HG03520 (cell line): ENCODE measurements around the gene CD160.
"Not testable (repeated sequence)": the region's sequence is repeated elsewhere in the genome, so short reads cannot be mapped to it uniquely, and the experiment has no call there.

Experiments
- ATAC-seq: cut with Tn5 transposase; IDR thresholded peaks from one replicate; pipeline ENCODE4 v1.9.1; 2021; ENCODE audit warnings: mild to moderate bottlenecking, moderate library complexity; ENCODE audit not compliant: unreplicated experiment

The CD160 gene

GRCh38 chr1:145758116-145758515 is 38.8 kb downstream of the CD160 start:
- no peak for ATAC-seq

GRCh38 chr1:145758575-145758974 is 39.3 kb downstream of the CD160 start:
- no peak for ATAC-seq

- ATAC-seq = no peak
Observed at GRCh38 chr1:145759721-145760120, 40.4 kb downstream of the CD160 start.

GRCh38 chr1:145760395-145760949 is 41.2 kb downstream of the CD160 start:
- not testable (repeated sequence) for ATAC-seq

GRCh38 chr1:145761498-145761897 is 42.2 kb downstream of the CD160 start:
- not testable (repeated sequence) for ATAC-seq

- not testable (repeated sequence) for ATAC-seq
Observed at GRCh38 chr1:145762001-145762400, 42.7 kb downstream of the CD160 start.

- not testable (repeated sequence) for ATAC-seq
Observed at GRCh38 chr1:145764231-145764940, 45.1 kb downstream of the CD160 start.

- not testable (repeated sequence) for ATAC-seq
Observed at GRCh38 chr1:145765127-145765526, 45.8 kb downstream of the CD160 start.

GRCh38 chr1:145765585-145766360 is 46.5 kb downstream of the CD160 start:
- not testable (repeated sequence) for ATAC-seq

- not testable (repeated sequence) for ATAC-seq
Observed at GRCh38 chr1:145766926-145767325, 47.6 kb downstream of the CD160 start.

- not testable (repeated sequence) for ATAC-seq
Observed at GRCh38 chr1:145768004-145768403, 48.7 kb downstream of the CD160 start.

GRCh38 chr1:145771056-145771455 is 51.8 kb downstream of the CD160 start:
- ATAC-seq = no peak

- ATAC-seq = no peak
Observed at GRCh38 chr1:145773423-145773822, 54.1 kb downstream of the CD160 start.

GRCh38 chr1:145777357-145778145 is 58.3 kb downstream of the CD160 start:
- ATAC-seq = no peak

GRCh38 chr1:145778146-145778540 is 58.8 kb downstream of the CD160 start:
- ATAC-seq = no peak

- no peak for ATAC-seq
Observed at GRCh38 chr1:145782272-145783099, 63.2 kb downstream of the CD160 start.

- no peak for ATAC-seq
Observed at GRCh38 chr1:145784409-145784808, 65.1 kb downstream of the CD160 start.

GRCh38 chr1:145785547-145785946 is 66.2 kb downstream of the CD160 start:
- no peak for ATAC-seq

- ATAC-seq = no peak
Observed at GRCh38 chr1:145786271-145786670, 67.0 kb downstream of the CD160 start.

- ATAC-seq = no peak
Observed at GRCh38 chr1:145788580-145788979, 69.3 kb downstream of the CD160 start.
